IMR-90 (cell line): Measurements from ENCODE around the gene CNTFR. TPM values are rescaled to one million over a fixed set of nuclear protein-coding genes. Genes with fewer than 3 reads are reported as not detected.

Experiments used
- ATAC-seq: fragments of 200-7000 bp; cut with Tn5 transposase; 2 replicates; pipeline ENCODE4 v1.9.1; 2020; ENCODE audit warnings: low read depth, mild to moderate bottlenecking, moderate library complexity
- BruUV-seq: library from RNA; stranded (reverse); fragments of 400-500 nt; replicated peaks from 2 replicates; lab custom pipeline; 2021; lab: Mats Ljungman, UMichigan
- CTCF ChIA-PET: fragments of 300-600 bp; formaldehyde crosslinking; extraction: SDS; loops from one replicate; lab custom pipeline; 2021; ENCODE audit warnings: antibody characterized with exemption; lab: Yijun Ruan, JAX
- POLR2A ChIA-PET: fragments of 300-600 bp; sonication (Branson Sonifier 250); formaldehyde crosslinking; loops from one replicate; lab custom pipeline; 2022; ENCODE audit warnings: antibody characterized with exemption; ENCODE audit not compliant: unreplicated experiment; lab: Charles Lee
- DNase-seq: peaks from one replicate; pipeline ENCODE4 v3.0.0; 2013
- H2AFZ ChIP-seq: replicated peaks from 2 replicates; pipeline ENCODE3; 2013; ENCODE audit warnings: low read length, mild to moderate bottlenecking; ENCODE audit not compliant: poor library complexity
- H2AK5ac ChIP-seq: 2 replicates; pipeline ENCODE4 v1.6.1; 2013; ENCODE audit warnings: low read depth, low read length, inconsistent platforms
- H2AK9ac ChIP-seq: replicated peaks from 2 replicates; pipeline ENCODE3; 2013; ENCODE audit warnings: mild to moderate bottlenecking, low read depth, low read length, moderate library complexity; ENCODE audit not compliant: poor library complexity
- H2BK120ac ChIP-seq: 2 replicates; pipeline ENCODE4 v1.6.1; 2013; ENCODE audit warnings: low read depth, low read length, inconsistent platforms
- H2BK15ac ChIP-seq: 3 replicates; pipeline ENCODE4 v1.6.1; 2013; ENCODE audit warnings: low read depth, low read length, inconsistent platforms
- H2BK20ac ChIP-seq: 2 replicates; pipeline ENCODE4 v1.6.1; 2013; ENCODE audit warnings: low read depth, mild to moderate bottlenecking, inconsistent platforms, low read length, moderate library complexity
- H2BK5ac ChIP-seq: 2 replicates; pipeline ENCODE4 v1.6.1; 2013; ENCODE audit warnings: mild to moderate bottlenecking, low read depth, low read length, inconsistent platforms; ENCODE audit not compliant: poor library complexity, severe bottlenecking
- H3K14ac ChIP-seq: replicated peaks from 2 replicates; pipeline ENCODE4 v1.6.1; 2013; ENCODE audit warnings: low read depth, low read length, inconsistent platforms
- H3K18ac ChIP-seq: 2 replicates; pipeline ENCODE4 v1.6.1; 2013; ENCODE audit warnings: low read depth, low read length, control low read depth
- H3K23ac ChIP-seq: 2 replicates; pipeline ENCODE4 v1.6.1; 2013; ENCODE audit warnings: low read depth, low read length, inconsistent platforms
- H3K27ac ChIP-seq: 2 replicates; pipeline ENCODE4 v1.5.1; 2013; ENCODE audit warnings: mild to moderate bottlenecking, control low read depth, low read length; ENCODE audit not compliant: insufficient read depth
- H3K27me3 ChIP-seq: 2 replicates; pipeline ENCODE4 v1.6.1; 2013; ENCODE audit warnings: low read length; ENCODE audit not compliant: control insufficient read depth, insufficient read depth
- H3K36me3 ChIP-seq: 2 replicates; pipeline ENCODE4 v1.6.1; 2013; ENCODE audit warnings: low read length, mixed read lengths; ENCODE audit not compliant: control insufficient read depth, insufficient read depth
- H3K4ac ChIP-seq: 2 replicates; pipeline ENCODE4 v1.6.1; 2013; ENCODE audit warnings: low read depth, low read length, inconsistent platforms
- H3K4me1 ChIP-seq: 2 replicates; pipeline ENCODE4 v1.6.1; 2013; ENCODE audit warnings: low read length, mixed read lengths; ENCODE audit not compliant: control insufficient read depth, insufficient read depth
- H3K4me2 ChIP-seq: 2 replicates; pipeline ENCODE4 v1.6.1; 2013; ENCODE audit warnings: low read depth, mild to moderate bottlenecking, control low read depth, low read length, moderate library complexity
- H3K4me3 ChIP-seq: 2 replicates; pipeline ENCODE4 v1.5.1; 2013; ENCODE audit warnings: low read depth, mild to moderate bottlenecking, control low read depth, low read length, moderate library complexity; ENCODE audit not compliant: insufficient read depth
- H3K56ac ChIP-seq: 2 replicates; pipeline ENCODE4 v1.6.1; 2013; ENCODE audit warnings: low read length, inconsistent platforms; ENCODE audit not compliant: insufficient read depth; ENCODE audit errors: extremely low read depth
- H3K79me1 ChIP-seq, 2 experiments: 2 replicates each; pipeline ENCODE4 v1.6.1; 2013; ENCODE audit warnings: low read length in 2 of 2, inconsistent platforms in 1 of 2, low read depth in 1 of 2
- H3K9ac ChIP-seq: 2 replicates; pipeline ENCODE4 v1.6.1; 2013; ENCODE audit warnings: low read depth, low read length, control low read depth
- H3K9me1 ChIP-seq: 2 replicates; pipeline ENCODE4 v1.6.1; 2013; ENCODE audit warnings: low read length, inconsistent platforms; ENCODE audit not compliant: insufficient read depth
- H3K9me3 ChIP-seq: 2 replicates; pipeline ENCODE4 v1.6.1; 2013; ENCODE audit warnings: low read length; ENCODE audit not compliant: control insufficient read depth, insufficient read depth
- H4K20me1 ChIP-seq: 2 replicates; pipeline ENCODE4 v1.6.1; 2013; ENCODE audit warnings: low read length, inconsistent platforms; ENCODE audit not compliant: insufficient read depth
- H4K5ac ChIP-seq: 2 replicates; pipeline ENCODE4 v1.6.1; 2013; ENCODE audit warnings: mild to moderate bottlenecking, low read depth, low read length, control low read depth
- H4K8ac ChIP-seq, 2 experiments: 2 replicates each; pipeline ENCODE4 v1.6.1; 2013; ENCODE audit warnings: low read depth in 2 of 2, low read length in 2 of 2, control low read depth in 1 of 2, inconsistent platforms in 1 of 2
- H4K91ac ChIP-seq: 2 replicates; pipeline ENCODE4 v1.6.1; 2013; ENCODE audit warnings: low read depth, low read length, inconsistent platforms; ENCODE audit not compliant: insufficient read depth
- CEBPB ChIP-seq: IDR thresholded peaks from 2 replicates; pipeline ENCODE4 v1.6.1; 2012; ENCODE audit warnings: low read depth, low read length, improper control_type of control experiment
- MAZ ChIP-seq: IDR thresholded peaks from 2 replicates; pipeline ENCODE4 v1.6.1; 2012; ENCODE audit warnings: low read depth, mild to moderate bottlenecking, low read length, improper control_type of control experiment, moderate library complexity, borderline replicate concordance
- RCOR1 ChIP-seq: IDR thresholded peaks from 2 replicates; pipeline ENCODE4 v1.6.1; 2012; ENCODE audit warnings: mild to moderate bottlenecking, low read length, improper control_type of control experiment; ENCODE audit not compliant: insufficient replicate concordance
- WGBS, 2 experiments: methylation state at CpG; one replicate each; pipeline versions ENCODE4 v1.1.5 to v1.1.7; 2013; ENCODE audit warnings: missing lambda C conversion rate in 2 of 2; ENCODE audit not compliant: insufficient read length in 1 of 2; ENCODE audit errors: extremely low coverage in 2 of 2; 5-methylcytosine and 5-hydroxymethylcytosine counted together
- dilution Hi-C: fragments of 300-500 bp; cut with HindIII; formaldehyde crosslinking; loops from one replicate; pipeline ENCODE4 v1.14.3; 2018; ENCODE audit warnings: low sequenced_read_pairs; ENCODE audit not compliant: unreplicated experiment
- in situ Hi-C: fragments of 300-500 bp; cut with MboI; formaldehyde crosslinking; loops from 3 replicates; pipeline ENCODE4 v1.14.3; 2019; ENCODE audit warnings: low sequenced_read_pairs, inconsistent platforms, mixed read lengths
- intact Hi-C: fragments of 100-400 bp; cut with micrococcal nuclease; formaldehyde crosslinking; loops from 2 replicates; pipeline ENCODE4 v1.10.0; 2022
- polyA plus RNA-seq, 3 experiments: library from polyadenylated mRNA; depleted of rRNA; stranded (reverse); fragments of >200 nt; gene quantifications; 2 replicates each; pipeline ENCODE4 v1.2.3, GENCODE V29; 2012; ENCODE audit warnings: low replicate concordance in 1 of 3
- total RNA-seq: library from RNA; depleted of rRNA; stranded (reverse); fragments of >200 nt; gene quantifications from 2 replicates; pipeline ENCODE4 v1.2.3, GENCODE V29; 2012
- TF ChIP-seq, protein P1 (sequence below): fragments of 150-350 bp; IDR thresholded peaks from 2 replicates; pipeline ENCODE4 v1.6.1; 2016; ENCODE audit warnings: low read depth, mild to moderate bottlenecking, low read length, moderate library complexity, borderline replicate concordance

The CNTFR gene
- total and polyA plus RNA-seq, 2 of the 4 experiments (the other 2 are of a cell fraction) = not detected

DNA sequence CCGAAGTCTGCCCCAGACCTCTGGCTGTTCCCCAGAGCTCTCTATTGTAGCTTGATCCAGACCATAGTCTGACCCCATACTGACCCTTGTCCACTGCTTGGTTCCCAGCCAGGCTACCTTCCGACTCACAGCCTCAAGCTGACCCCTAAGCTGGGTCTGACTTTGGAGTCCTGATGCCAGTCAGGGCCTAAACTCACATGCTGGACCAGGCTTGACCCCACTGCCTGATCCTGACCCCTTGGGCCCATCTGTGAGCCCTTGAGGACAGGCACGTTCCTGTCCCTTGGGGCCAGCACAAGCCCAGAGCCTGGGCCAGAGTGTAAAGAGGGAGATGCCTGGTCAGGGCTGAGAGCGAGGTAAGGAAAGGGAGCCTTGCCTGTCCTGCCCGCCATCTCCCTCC lies 34.0 kb downstream of the CNTFR start:
- H3K14ac ChIP-seq = no peak overlapping the region
- dilution Hi-C loops = no loop called here
- in situ Hi-C loops = no loop called here
- ATAC-seq = no peak
- H3K79me1 ChIP-seq = no peaks in the 10 kb centered on the region
- no peak overlapping the region for H2BK20ac ChIP-seq
- no peak overlapping the region for H3K4me2 ChIP-seq
- no peak overlapping the region for H4K8ac ChIP-seq
- no peaks in the 10 kb centered on the region for H4K20me1 ChIP-seq
- no peak overlapping the region for H3K4me3 ChIP-seq
- H3K4ac ChIP-seq = no peak overlapping the region
- POLR2A ChIA-PET = no interaction called here
- no peak for TF ChIP-seq CEBPB
- TF ChIP-seq, protein P1, sequence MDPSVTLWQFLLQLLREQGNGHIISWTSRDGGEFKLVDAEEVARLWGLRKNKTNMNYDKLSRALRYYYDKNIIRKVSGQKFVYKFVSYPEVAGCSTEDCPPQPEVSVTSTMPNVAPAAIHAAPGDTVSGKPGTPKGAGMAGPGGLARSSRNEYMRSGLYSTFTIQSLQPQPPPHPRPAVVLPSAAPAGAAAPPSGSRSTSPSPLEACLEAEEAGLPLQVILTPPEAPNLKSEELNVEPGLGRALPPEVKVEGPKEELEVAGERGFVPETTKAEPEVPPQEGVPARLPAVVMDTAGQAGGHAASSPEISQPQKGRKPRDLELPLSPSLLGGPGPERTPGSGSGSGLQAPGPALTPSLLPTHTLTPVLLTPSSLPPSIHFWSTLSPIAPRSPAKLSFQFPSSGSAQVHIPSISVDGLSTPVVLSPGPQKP = no peak
- TF ChIP-seq MAZ = no peak
- no peak for TF ChIP-seq RCOR1
- no peak for DNase-seq
- H3K56ac ChIP-seq = no peak overlapping the region
- no peak overlapping the region for H3K18ac ChIP-seq
- no peak overlapping the region for H2BK120ac ChIP-seq
- H4K91ac ChIP-seq = no peak overlapping the region
- CTCF ChIA-PET = interaction anchor here (1.3 kb wide), 2 partner anchors 8 to 36 kb away, joined by 3 to 4 read pairs; no protein-coding TSS in a partner anchor
- no peak overlapping the region for H3K9ac ChIP-seq
- peaks cover 65% of the 10 kb centered on the region for H3K27me3 ChIP-seq
- H2BK15ac ChIP-seq = no peak overlapping the region
- H2AK9ac ChIP-seq = no peak overlapping the region
- intact Hi-C loops = no loop called here
- H3K4me1 ChIP-seq = peaks cover 8% of the 10 kb centered on the region; the same call in 1 of the 2 replicates
- H3K27ac ChIP-seq = no peak overlapping the region
- H2AK5ac ChIP-seq = no peak overlapping the region
- no peak overlapping the region for H2AFZ ChIP-seq
- H3K9me3 ChIP-seq = no peaks in the 10 kb centered on the region
- no peak overlapping the region for H4K5ac ChIP-seq
- no peaks in the 10 kb centered on the region for H3K9me1 ChIP-seq
- BruUV-seq = no TSS peak
- 40% methylated on average over 1 of the region's 5 CpGs; no CpG with 5 or more reads in 1 of the 2 experiments for WGBS, 2 experiments
- no peaks in the 10 kb centered on the region for H3K36me3 ChIP-seq
- no peak overlapping the region for H3K23ac ChIP-seq
- H2BK5ac ChIP-seq = no peak overlapping the region
